SJCRH30 (cell line): ENCODE data around the gene KCNA10. TPM values are rescaled to one million over a fixed set of nuclear protein-coding genes. Genes with fewer than 3 reads are reported as not detected.

ENCODE experiments used
- DNase-seq, 2 experiments: peaks; one replicate each; pipeline ENCODE4 v3.0.0-alpha.2; 2015 to 2020
- H3K27ac ChIP-seq: fragments of 250-450 bp; sonication (Bioruptor Pico); 2 replicates; pipeline ENCODE4 v1.5.1; 2020; ENCODE audit warnings: mild to moderate bottlenecking, moderate library complexity
- H3K27me3 ChIP-seq: fragments of 250-450 bp; sonication (Bioruptor Pico); 2 replicates; pipeline ENCODE4 v1.5.1; 2020; ENCODE audit warnings: mild to moderate bottlenecking, moderate library complexity
- H3K36me3 ChIP-seq: fragments of 250-450 bp; sonication (Bioruptor Pico); 2 replicates; pipeline ENCODE4 v1.5.1; 2020; ENCODE audit warnings: mild to moderate bottlenecking, moderate library complexity
- H3K4me1 ChIP-seq: fragments of 250-450 bp; sonication (Bioruptor Pico); 2 replicates; pipeline ENCODE4 v1.5.1; 2020; ENCODE audit warnings: mild to moderate bottlenecking, moderate library complexity
- H3K4me3 ChIP-seq: fragments of 250-450 bp; sonication (Bioruptor Pico); 2 replicates; pipeline ENCODE4 v1.5.1; 2020; ENCODE audit warnings: mild to moderate bottlenecking, moderate library complexity
- H3K9me3 ChIP-seq: fragments of 250-450 bp; sonication (Bioruptor Pico); replicated peaks from 2 replicates; pipeline ENCODE4 v1.5.1; 2020; ENCODE audit warnings: mild to moderate bottlenecking, moderate library complexity
- total RNA-seq: library from RNA; depleted of rRNA; stranded (reverse); fragments of >200 nt; shearing (Covaris generic); gene quantifications from 2 replicates; pipeline ENCODE4 v1.2.3, GENCODE V29; 2014; rRNA removed

The KCNA10 gene
- not detected in 2 replicates for total RNA-seq

DNA sequence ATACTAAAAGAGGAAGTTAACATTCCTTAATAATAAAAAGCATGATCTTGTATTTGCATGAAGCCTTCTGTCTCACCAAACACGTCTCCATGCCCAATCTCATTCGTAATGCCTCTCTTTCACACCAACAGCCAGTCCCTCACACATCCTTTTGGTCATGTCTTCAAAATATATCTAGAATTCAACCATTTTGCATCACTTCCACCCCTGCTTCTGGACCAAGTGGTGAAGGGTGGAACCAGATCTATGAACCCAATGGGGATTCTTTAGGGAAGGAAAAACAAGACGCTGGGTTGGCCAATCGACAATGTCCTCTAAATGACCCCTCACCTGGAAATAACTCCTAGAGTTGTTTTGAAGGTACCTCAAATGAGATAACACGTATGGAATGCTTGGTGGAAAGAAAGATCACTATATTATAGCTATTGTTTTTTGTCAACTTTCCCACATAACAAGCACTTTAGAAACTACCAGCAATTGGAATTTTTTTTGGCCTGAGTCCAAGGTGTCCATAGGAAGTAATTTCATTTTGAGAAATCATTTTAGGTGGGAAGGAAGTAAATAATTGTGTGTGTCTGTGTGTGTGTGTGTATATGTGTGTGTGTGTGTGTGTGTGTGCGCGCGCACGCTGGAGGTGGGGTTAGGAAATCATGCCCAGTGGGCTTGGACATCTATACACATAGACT, at the start of gene KCNA10:
KCNA10 (minus strand) TSS at position 51 of the 686 bp plus-strand sequence. CDS start 388 bp downstream, outside the sequence.
- H3K27ac ChIP-seq = no peak within 1 kb of the TSS
- no peaks in the 10 kb centered on the region for H3K27me3 ChIP-seq
- H3K4me3 ChIP-seq = no peak within 1 kb of the TSS
- no peaks in the 10 kb centered on the region for H3K9me3 ChIP-seq
- H3K4me1 ChIP-seq = no peaks in the 10 kb centered on the region
- no peaks in the 10 kb centered on the region for H3K36me3 ChIP-seq
- no peak for DNase-seq

DNA sequence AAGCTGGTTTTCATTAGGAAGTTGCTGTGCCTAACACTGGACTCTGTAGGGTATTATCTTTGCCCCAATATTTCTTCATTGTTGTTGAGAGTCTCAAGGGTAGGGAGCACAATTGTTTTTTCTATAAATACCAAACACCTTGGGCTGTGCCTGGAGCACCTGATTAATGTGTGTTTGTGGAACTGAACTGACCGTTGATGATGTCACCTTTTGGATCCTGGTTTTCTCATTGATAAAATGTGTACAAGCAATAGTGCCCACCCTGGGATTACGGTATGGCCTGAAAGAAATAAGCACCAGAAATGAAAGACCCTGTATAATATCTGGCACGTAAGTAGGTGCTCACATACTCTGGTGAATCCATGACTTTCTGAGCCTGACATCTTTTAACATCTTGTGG, 47.9 kb upstream of the KCNA10 start:
- H3K27ac ChIP-seq = no peak overlapping the region
- no peaks in the 10 kb centered on the region for H3K4me1 ChIP-seq
- no peak for DNase-seq
- H3K36me3 ChIP-seq = no peaks in the 10 kb centered on the region
- no peak overlapping the region for H3K4me3 ChIP-seq
- H3K9me3 ChIP-seq = no peaks in the 10 kb centered on the region
- 0 out of 2 replicates have a peak, but pooled peaks cover 11% of the 10 kb centered on the region for H3K27me3 ChIP-seq

DNA sequence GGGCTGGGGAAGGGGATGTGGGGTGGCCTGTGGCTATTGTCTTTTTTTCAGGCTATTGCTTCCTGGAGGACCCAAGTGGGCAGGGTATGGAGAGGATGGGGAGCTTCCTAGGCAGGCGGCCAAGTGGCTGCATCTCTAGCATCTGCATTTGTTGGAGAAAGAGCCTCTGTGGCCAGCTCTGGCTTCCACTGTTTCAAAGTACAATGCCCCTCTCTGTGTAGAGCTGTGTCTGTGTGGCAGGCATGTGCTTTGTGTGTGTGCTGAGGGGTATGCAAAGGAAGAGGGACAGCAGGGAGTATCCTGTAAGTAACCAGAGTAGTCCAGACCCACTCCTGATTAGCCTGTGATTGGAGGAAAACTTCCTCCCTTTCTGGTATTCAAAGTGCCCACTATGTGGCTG, 46.6 kb upstream of the KCNA10 start:
- Histone ChIP-seq H3K4me1 (no peaks in the 10 kb centered on the region), H3K27me3 (0 out of 2 replicates have a peak, but pooled peaks cover 19% of the 10 kb centered on the region), H3K27ac (no peak overlapping the region), H3K4me3 (no peak overlapping the region), H3K9me3 (no peaks in the 10 kb centered on the region), H3K36me3 (no peaks in the 10 kb centered on the region)
- DNase-seq = no peak

DNA sequence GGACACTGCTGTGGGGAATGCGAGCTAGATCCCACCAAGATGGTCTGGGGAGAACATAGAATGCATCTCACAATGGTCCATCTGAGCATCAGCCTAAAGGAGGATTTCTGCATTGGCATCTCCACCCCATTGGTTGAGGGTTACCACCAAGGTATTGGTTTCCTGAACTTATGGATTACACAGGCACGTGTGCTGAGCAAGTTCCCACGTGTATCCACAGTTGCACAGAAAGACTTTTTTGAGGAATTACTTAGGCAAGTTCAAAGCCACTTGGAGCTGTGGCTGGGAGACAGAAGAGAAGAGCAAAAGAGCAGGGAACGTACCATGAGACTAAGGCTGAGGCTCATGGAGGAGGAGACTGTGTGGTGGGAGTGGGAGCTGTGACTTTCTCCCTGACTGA, 44.1 kb upstream of the KCNA10 start:
- H3K36me3 ChIP-seq = no peaks in the 10 kb centered on the region
- DNase-seq = no peak

DNA sequence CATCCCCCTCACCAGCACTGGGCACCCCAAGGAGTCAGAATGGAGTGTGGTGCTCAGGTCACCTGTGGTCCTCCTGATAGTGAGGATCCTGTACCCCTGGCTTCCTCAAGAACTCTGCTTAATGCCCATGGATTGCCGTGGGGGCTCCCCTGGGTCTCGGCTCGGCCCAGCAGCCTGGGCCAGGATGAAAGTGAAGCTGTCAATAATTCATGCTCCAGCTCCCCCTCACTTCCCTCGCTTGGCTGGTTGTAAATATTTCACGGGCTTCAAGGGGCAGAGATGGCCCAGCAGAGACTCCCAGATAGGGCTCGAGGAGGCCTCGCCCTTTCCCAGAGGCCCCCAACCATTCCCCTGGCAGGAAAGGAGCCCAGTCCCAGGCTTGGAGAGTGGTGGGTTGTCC, 42.6 kb upstream of the KCNA10 start:
- Histone ChIP-seq H3K36me3 (no peaks in the 10 kb centered on the region), H3K27ac (no peak overlapping the region), H3K9me3 (no peaks in the 10 kb centered on the region), H3K4me1 (no peaks in the 10 kb centered on the region), H3K4me3 (no peak overlapping the region), H3K27me3 (0 out of 2 replicates have a peak, but pooled peaks cover 19% of the 10 kb centered on the region)
- no peak for DNase-seq

More for the DNA sequence above, 44.1 kb upstream of the KCNA10 start:
- H3K4me3 ChIP-seq = no peak overlapping the region
- H3K9me3 ChIP-seq = no peaks in the 10 kb centered on the region
- no peaks in the 10 kb centered on the region for H3K4me1 ChIP-seq
- no peak overlapping the region for H3K27ac ChIP-seq
- 0 out of 2 replicates have a peak, but pooled peaks cover 19% of the 10 kb centered on the region for H3K27me3 ChIP-seq

DNA sequence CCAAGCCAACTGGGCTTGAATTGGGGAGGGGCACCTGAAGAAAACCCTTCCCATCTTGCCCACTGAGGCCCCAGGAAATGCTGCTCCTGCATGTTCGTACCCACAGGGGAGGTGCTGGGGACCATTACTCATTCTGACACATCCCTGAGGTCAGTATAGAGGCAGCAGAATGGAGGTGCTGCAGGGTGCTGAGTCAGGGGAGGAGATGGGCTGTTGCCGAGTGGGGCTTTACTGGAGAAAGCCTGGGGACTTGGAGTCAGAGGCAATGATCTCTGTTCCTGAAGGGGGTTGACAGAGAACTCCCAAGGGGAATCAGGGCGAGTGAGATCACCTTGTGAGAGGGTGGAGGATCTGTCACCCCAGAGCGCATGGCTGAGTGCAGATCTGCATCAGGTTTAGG, 40.2 kb upstream of the KCNA10 start:
- Histone ChIP-seq H3K4me1 (no peaks in the 10 kb centered on the region), H3K27me3 (0 out of 2 replicates have a peak, but pooled peaks cover 16% of the 10 kb centered on the region), H3K27ac (no peak overlapping the region), H3K36me3 (no peaks in the 10 kb centered on the region), H3K9me3 (no peaks in the 10 kb centered on the region), H3K4me3 (no peak overlapping the region)
- DNase-seq = no peak

DNA sequence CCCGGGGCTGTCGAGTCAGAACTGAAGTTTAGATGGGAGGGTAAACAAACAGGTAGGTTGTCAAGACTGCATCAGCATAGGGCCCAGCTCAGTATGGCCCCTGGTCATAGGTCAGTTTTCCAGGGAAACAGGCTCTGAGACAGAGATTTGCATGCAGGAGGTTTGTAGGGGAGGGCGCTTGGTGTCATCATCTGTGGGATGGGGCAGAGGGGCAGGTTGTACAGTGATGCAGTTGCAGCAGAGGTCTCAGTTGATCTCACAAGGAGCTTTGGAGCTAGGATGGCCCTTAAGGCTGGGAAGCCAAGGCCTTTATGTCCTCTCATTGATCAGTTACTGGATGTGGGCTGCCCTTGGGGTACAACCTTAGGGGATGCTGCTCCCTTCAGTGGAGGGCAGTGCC, 38.5 kb upstream of the KCNA10 start:
- H3K4me3 ChIP-seq = no peak overlapping the region
- no peaks in the 10 kb centered on the region for H3K4me1 ChIP-seq
- no peak overlapping the region for H3K27ac ChIP-seq
- no peaks in the 10 kb centered on the region for H3K36me3 ChIP-seq
- H3K9me3 ChIP-seq = no peaks in the 10 kb centered on the region
- no peak for DNase-seq
- H3K27me3 ChIP-seq = 0 out of 2 replicates have a peak, but pooled peaks cover 10% of the 10 kb centered on the region

DNA sequence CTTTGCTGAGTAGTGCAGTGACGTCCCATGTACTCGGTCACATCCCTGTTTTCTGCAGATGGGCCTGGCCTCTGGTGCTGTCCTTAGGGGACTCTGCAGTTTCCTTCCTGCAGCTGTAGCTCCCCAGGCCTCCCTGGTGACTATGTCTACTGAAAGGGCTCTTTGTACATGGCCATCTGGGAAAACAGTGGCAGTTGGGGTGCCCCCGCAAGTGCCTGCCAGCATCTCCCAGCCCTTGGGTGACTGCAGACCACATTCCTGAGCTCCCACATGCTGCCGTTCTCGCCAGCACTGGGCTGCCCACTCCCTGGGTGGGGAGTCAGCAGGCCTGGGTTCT, 37.5 kb upstream of the KCNA10 start:
- no peaks in the 10 kb centered on the region for H3K9me3 ChIP-seq
- H3K4me1 ChIP-seq = no peaks in the 10 kb centered on the region
- H3K4me3 ChIP-seq = no peak overlapping the region
- no peak overlapping the region for H3K27ac ChIP-seq
- peak; percentile 9 to 27 for DNase-seq
- 0 out of 2 replicates have a peak, but pooled peaks cover 7% of the 10 kb centered on the region for H3K27me3 ChIP-seq
- H3K36me3 ChIP-seq = no peaks in the 10 kb centered on the region

DNA sequence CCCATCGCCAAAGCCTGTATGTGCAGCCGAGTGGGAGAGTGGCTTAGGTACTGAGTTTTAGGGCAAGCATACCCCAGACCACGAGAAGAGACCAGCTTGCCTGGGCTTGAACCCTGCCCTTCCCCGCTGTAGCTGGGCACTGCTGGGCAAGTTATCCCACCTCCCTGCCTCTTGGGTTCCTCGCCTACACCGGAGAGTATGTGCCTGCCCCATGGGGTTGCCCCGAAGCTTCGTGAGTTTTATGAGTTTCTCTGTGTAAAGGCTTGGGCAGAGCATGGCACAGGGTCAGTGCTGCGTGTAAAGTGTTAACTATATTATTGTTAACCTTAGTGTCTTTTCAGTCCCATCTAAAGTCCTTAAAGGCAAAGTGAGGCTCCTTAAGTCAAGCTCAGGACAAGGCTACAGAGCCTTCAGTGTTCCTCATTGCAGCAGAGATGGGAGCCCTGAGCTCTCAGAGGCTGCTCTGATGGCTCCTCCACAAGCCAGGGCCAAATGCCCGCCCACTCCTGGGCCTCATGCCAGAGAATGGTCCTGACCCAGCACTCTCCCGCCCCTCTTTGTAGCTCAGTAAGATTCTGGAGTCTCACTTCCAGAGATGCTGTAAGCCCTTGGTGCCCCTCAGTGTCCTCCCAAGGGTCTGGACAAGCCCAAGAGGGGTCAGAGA, 37.0 kb upstream of the KCNA10 start:
- H3K4me3 ChIP-seq = no peak overlapping the region
- no peaks in the 10 kb centered on the region for H3K36me3 ChIP-seq
- H3K27me3 ChIP-seq = 0 out of 2 replicates have a peak, but pooled peaks cover 2% of the 10 kb centered on the region
- H3K9me3 ChIP-seq = no peaks in the 10 kb centered on the region
- H3K27ac ChIP-seq = no peak overlapping the region
- peak in 1 of 2 experiments; percentile 13 for DNase-seq
- H3K4me1 ChIP-seq = no peaks in the 10 kb centered on the region

DNA sequence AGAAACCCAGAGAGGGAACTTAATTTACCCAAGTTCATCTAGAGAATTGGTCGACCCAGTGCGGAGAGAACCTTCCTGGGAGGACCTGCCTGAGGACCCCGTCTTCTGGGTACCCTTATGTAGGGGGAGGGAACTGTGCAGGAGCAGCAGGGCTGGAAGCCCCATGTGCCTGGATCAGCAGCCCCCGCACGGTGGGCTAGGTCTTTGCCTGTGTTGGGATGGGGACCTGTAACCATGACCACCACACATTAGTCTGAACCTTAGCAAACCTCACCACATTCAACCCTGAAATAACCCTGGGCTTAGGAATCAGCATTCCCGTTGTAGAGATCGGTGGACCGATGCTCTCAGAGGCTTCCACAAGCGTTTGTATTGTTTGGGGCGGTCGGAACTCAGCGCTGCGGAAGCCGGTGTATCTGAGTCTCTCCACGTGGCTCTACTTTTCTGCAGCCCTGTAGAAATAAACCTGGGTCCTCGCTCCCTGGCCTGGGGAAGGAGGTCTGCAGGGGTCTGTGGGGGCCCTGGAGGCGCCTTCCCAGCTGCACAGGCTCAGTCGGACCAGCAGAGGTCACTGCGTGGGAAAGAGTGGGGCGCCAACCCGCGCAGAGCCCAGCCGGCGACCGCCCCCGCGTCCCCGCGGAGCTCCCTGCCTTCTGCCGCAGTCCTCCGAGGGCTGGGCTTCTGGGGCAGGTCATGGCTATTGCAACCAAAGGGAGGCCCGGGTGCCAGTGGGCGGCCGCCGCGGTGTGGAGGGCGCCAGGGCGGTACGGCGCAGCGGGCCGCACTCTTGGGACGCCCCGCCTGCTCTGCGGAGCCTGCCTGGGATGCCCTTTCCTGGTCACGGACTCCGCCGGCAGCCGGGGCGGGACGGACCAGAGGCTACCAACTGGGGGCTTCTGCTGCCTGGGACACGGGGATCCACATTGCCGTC, 36.2 kb upstream of the KCNA10 start:
- Histone ChIP-seq H3K9me3 (no peaks in the 10 kb centered on the region), H3K27me3 (no peaks in the 10 kb centered on the region), H3K36me3 (no peaks in the 10 kb centered on the region), H3K4me1 (no peaks in the 10 kb centered on the region), H3K27ac (no peak overlapping the region), H3K4me3 (no peak overlapping the region)
- DNase-seq = no peak

DNA sequence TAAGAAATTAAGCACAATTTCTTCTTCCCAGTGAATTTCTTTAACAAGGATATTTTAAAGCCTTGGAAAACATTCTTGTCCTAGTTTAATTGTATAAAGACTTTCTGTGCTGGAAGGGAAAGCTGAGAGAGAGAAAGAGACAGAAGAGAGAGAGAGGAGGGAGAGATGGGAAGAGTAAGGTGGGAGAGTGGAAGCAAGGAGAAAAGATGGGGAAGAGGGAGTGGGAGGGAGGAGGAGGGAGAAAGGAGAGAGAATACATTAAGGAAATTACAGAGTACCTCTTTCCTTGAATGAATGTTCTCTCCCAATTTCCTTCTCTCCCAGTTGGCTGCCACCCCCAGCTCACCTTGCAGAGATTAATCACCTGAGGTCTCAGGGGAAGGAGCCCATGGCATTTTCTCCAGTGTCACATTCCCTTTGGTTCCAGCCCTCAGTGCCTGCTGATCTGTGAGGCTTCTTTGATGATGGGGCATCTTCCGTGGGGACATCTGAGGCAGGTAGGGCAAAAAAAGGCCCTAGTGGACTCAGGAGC, 32.4 kb upstream of the KCNA10 start:
- peaks cover 9% of the 10 kb centered on the region; the same call in 1 of the 2 replicates for H3K27me3 ChIP-seq
- H3K27ac ChIP-seq = no peak overlapping the region
- no peaks in the 10 kb centered on the region for H3K4me1 ChIP-seq
- no peak overlapping the region for H3K4me3 ChIP-seq
- H3K9me3 ChIP-seq = no peaks in the 10 kb centered on the region
- no peaks in the 10 kb centered on the region for H3K36me3 ChIP-seq
- DNase-seq = no peak

DNA sequence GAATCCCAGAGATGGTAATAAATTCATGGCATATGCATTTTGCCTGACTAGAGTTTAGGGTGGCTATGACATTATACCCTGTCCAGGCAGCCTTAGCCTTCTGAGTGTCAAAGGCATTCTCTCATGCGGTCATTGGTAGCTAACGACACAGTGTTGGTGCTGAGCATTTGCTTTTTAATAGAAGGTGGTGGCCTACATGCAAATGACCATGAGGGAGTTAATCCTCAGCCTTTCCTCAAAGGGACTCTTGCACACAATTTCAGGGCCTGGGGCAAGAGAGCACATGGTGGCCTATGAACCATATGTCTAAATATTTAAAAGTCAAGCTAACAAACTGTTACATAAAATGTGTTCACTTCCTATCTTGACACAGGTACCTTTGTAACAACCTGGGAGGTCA, 30.9 kb upstream of the KCNA10 start:
- DNase-seq = no peak
- Histone ChIP-seq H3K4me3 (no peak overlapping the region), H3K9me3 (no peaks in the 10 kb centered on the region)

DNA sequence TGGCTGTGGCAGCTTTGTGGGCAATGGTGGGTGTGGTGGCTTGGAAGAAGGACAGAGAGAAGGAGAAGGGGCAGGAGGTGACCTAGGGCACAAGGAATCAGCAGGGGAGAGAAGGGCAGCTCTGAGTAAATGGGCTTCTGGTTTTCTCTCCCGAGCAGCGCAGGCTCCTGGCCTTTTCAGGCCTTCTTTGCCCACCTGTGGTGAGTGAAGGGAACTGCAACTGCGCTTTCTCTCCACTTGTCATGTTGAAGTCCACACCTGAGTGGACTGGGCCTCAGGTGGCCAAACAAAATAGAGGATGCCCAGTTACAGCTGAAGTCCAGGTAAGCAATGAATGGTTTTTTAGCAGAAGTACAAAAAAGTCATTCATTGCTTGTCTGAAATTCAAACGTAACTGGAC, 29.4 kb upstream of the KCNA10 start:
- Histone ChIP-seq H3K36me3 (no peaks in the 10 kb centered on the region), H3K4me1 (no peaks in the 10 kb centered on the region), H3K4me3 (no peak overlapping the region), H3K9me3 (no peaks in the 10 kb centered on the region), H3K27ac (no peak overlapping the region), H3K27me3 (peaks cover 9% of the 10 kb centered on the region; the same call in 1 of the 2 replicates)
- no peak for DNase-seq

More for the DNA sequence above, 30.9 kb upstream of the KCNA10 start:
- Histone ChIP-seq H3K27me3 (peaks cover 9% of the 10 kb centered on the region; the same call in 1 of the 2 replicates), H3K36me3 (no peaks in the 10 kb centered on the region), H3K4me1 (no peaks in the 10 kb centered on the region), H3K27ac (no peak overlapping the region)

DNA sequence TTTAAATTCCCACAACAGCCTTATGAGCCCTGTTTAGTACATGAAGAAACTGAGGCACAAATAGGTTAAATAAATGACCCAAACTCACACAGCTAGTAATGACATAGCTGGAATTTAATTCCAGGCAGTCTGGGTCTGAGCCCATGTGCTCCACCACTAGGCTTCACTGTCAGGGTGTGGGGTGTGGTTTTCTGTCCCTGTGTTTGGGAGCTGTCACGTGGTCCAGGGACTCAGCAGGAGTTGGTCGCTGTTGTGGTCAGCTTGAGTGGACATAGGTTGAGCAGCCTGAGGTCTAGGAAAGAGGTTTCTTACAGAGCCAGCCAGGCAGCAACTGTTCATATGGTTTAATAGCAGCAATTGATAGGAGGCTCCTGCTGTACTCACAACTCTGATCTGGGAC, 28.0 kb upstream of the KCNA10 start:
- Histone ChIP-seq H3K4me3 (no peak overlapping the region), H3K27ac (no peak overlapping the region), H3K4me1 (no peaks in the 10 kb centered on the region), H3K36me3 (no peaks in the 10 kb centered on the region), H3K27me3 (peaks cover 9% of the 10 kb centered on the region; the same call in 1 of the 2 replicates), H3K9me3 (no peaks in the 10 kb centered on the region)
- no peak for DNase-seq
